GM18502 (cell line): ENCODE results near the gene ZFPM1.

Experiments used
- ATAC-seq: cut with Tn5 transposase; IDR thresholded peaks from one replicate; pipeline ENCODE4 v1.9.1; 2021; ENCODE audit warnings: mild to moderate bottlenecking; ENCODE audit not compliant: unreplicated experiment, poor library complexity

ZFPM1 gene

DNA sequence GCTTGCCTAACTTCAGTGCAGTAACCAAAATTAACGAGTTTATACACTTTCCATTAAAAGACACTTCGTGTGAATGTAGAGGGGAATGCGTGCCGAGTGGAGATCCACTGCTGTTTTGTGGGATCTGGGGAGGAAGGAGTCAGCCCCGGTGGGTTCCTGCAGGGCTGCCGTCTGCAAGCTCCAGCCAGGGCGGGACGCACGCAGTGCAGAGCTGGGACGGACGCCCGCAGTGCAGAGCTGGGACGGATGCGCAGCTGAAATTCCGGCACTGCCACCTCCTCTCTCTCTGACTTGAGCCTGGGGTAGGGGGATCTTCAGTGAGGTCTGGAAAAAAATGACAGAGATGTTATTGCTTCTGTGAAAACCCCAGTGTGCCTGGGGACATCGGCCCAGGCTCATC lies 100.7 kb downstream of the ZFPM1 start:
- no peak for ATAC-seq

DNA sequence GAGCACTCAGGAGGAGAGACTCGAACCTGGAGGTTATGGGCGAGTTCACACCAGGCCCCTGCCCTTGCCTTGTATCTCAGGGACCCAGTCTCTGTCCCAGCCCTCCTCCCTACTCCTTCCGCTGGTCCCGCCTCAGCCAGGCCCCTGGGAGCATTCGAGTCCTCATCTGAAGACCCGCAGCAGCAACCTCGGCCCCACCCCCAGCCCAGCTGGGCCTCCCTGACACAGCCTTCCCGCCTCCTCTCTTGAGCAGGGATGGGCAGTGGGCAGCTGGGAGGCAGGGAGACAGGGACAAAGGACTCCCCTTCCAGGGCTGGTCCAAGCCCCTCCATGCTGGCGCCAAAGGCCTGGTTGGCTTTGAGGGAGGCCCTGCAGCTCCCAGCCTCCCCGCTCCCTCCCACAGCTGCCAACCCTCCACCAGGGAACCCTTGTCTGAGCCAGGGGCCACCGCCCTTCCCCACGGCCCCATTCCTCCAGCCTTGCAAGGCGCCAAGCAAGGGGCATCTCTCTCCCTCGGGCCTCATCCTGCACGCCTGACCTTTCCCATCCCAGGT lies 101.7 kb downstream of the ZFPM1 start:
- no peak for ATAC-seq

DNA sequence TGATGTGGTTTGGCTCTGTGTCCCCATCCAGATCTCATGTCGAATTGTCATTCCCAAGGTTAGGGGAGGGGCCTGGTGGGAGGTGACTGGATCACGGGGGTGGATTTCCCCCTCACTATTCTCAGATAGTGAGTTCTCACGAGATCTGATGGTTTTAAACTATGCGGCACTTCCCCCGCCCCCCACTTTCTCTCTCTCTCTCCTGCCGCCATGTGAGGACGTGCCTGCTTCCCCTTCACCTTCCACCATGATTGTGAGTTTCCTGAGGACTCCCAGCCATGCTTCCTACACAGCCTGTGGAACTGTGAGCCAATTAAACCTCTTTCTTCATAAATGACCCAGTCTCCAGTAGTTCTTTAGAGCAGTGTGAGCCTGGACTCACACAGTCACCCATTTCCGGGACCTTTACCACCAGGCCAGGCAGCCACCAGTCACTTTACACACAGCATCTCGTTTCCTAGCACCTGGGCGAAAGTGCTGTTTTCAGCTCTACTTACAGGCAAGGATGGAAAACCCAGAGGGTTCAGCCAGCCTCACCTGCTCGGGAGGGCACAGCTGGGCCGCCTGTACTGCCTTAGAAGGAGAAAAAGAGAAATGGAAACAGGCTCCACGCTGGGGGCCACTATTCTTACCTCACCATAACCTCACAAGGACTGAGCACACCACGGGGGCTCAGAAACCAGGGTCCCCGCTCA lies 103.4 kb downstream of the ZFPM1 start:
- ATAC-seq = no peak

DNA sequence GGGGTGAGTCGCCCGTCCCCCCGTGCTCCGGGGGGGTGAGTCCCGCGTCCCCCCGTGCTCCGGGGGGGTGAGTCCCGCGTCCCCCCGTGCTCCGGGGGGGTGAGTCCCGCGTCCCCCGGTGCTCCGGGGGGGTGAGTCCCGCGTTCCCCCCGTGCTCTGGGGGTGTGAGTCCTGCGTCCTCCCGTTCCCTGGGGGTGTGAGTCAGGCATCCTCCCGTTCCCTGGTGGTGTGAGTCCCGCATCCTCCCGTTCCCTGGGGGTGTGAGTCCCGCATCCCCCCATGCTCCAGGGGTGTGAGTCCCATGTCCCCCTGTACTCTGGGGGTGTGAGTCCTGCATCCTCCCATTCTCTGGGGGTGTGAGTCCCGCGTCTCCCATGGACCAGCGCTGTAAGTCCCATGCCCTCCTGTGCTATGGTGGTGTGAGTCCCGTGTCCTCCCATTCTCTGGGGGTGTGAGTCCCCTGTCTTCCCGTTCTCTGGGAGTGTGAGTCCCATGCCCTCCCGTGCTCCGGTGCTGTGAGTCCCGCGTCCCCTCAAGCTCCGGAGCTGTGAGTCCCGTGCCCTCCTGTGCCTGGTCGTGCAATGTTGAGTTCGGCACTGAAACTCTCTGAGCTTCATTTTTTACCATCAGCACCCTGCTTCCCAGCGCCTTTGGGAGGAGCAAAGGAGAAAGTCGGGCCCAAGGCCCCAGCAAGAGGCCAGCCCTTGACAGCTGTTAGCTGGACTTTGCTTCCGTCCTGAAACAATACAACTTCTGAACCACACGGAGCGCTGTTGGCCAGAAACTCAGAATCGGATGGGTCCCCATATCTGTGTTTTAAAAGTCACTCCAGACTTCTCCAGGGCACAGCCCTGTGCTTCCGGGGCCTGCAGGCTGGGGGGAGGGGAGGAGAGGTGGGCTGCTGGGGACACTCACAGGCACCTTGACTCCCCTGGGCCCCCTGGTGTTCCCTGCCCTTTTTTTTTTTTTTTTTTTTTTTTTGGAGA lies 105.7 kb downstream of the ZFPM1 start:
- no peak for ATAC-seq

DNA sequence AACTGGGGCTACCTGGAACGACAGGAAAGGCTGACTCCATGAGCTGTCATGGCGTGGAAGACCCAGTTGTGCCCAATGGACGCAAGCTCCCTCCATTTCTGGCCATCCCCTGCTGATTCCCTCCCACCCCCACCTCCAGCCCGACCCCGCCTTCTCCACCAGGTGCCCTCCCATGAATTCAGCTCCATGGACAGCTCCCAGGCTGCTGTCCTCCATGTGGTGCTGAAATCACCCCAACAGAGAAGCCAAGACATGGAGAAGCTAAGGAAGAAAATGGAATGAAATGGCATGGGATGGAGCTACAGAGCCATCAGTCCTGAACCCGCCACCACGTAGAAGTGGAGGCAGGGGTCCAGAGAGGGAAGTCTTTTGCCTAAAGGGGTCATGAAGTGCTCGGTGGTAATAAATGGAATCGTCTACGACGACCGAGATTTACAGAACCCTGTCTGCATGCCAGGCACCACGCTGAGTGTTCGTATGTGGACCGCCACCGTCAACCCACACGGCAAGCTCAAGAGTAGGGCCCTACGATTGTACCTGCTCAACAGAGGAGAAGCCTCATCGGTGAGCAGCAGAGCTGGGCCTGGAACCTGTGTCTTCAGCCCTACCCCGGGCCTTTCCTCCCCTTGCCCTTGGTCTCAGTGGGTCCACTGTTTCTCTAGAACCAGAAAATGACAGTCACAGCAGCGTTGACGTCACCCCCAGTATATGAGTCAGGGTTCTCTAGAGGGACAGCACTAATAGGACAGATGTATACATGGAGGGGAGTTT lies 107.8 kb downstream of the ZFPM1 start:
- ATAC-seq = no peak

DNA sequence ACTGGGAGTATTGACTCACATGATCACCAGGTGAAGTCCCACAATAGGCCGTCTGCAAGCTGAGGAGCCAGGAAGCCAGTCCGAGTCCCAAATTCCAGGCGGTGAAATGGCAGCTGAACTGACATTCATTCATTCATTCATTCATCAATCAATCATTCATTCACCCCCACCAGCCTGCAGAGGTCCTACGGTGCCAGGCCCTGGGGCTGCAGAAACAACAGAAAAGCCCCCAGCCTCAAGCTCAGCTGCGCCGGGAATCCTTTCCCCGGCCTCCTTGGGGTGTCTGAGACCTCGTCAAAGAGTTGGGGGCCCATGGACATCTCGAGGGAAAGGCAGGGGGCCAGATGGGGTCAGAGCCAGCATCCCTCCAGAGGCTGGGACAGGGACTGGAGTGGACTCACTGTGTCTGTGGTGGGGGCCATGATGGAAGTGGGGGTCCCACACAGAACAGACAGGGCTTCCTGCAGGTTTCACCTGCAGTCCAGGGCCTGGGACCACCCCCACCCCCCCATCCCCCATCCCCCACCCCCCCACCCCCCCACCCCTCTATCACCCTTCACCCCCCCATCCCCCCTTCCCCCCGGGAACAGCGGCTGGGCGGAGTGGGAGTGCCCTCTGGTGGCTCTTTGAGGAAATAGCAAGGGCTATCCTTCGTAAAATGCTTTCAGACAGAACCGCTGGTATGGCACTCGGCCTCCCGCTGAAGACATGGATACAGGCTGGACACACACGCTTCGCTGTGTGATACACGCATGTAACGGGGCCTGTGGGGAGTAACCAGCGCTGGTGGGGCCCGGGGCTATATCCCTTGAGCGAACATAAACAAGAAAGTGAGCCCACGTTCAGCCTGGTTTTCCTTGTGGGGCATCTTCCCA lies 108.6 kb downstream of the ZFPM1 start:
- no peak for ATAC-seq

- ATAC-seq = no peak
Observed at GRCh38 chr16:88566158-88566557, 113.1 kb downstream of the ZFPM1 start.

DNA sequence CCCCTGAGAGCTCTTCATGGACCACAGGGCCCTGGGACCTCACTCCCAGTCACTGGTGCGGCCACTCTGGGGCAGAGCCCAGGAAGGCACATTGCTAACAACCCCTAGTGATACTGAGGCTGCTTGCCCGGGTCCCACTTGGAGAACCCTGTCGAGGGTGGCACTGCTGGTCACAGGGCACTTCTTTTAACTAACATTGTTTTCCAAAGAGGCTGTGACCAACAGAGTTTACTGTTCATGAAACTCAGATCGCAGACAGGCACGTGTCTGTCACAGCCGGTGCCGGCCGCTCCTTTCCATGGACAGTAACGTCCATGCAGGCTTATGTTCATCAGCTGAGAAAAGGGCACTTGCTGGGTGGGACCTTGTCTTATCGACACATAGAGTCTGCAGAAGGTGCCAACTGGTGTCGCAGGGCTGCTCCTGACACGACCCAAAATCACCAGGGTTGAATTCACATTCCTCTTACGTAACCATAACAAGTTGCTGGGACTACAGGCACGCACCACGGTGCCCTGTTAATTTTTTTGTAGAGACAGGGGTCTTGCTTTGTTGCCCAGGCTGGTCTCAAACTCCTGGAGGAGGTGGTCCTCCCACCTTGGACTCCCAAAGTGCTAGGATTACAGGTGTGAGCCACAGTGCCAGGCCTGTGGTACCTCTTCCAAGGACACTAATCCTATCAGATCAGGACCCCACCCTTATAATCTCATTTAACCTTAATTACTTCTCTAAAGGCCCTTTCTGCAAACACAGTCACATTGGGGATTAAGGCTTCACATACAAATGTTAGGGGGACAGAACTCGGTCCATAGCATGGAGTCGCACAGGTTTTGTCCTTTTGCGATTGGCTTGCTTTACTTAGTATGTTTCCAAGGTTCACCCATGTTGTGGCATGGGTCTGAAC lies 115.9 kb downstream of the ZFPM1 start:
- ATAC-seq = no peak

DNA sequence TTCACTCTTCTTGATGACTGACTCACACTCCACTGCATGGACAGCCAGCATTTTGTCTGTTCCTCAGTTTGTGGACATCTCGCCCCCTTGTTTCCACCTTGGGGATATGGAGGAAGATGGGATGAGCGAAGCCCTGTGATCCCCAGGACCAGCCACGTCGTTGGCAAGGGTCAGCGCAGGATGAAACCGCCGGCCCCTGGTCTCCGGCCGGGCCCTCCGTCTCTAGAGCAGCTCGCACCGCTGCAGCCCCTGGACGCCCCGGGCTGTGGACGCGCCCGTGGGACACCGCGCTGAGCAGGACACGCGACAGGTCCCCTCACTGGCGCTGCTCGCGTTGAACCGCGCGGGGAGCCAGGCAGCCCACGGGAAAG lies 116.5 kb downstream of the ZFPM1 start:
- peak; percentile 28 for ATAC-seq

DNA sequence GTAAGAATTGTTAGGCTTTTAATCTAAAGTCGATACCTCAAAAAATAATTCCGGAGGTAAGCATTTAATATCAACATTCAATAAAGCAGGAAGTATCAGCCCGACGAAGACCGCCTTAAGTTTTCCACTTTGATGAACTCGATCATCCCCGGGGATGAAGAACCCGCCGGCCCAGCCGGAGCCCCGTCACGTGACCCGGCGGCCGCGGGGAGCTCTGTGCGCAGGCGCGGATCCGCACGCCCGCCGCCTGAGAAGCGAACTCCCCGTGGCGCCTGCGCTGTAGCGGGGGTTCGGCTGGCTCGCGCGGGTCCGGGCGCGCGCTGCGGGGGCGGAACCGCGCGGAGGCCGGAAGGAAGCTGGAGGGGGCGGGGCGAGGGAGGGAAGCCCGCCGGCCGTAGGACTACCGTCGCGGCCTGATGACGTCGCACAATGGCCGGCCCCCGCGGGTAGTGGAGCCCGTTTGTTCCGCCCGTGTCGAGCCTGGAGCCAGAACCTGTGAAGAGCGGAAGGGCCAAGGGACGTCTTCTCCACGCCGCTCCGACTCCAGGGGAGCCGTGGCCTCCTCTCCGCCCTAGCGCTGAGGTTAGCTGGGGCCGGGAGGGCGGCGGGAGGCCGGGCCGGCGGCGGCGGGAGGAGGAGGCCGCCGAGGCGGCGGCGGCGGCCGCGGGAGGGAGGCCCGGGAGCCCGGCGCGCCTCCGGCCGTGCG lies 117.1 kb downstream of the ZFPM1 start, which contains the start of gene ZC3H18:
TSS of gene ZC3H18 (plus strand) at position 419 of the 706 bp plus-strand sequence. CDS start 6,721 bp downstream, outside the sequence.
- peak; percentile 69 for ATAC-seq

- ATAC-seq = no peak
Observed at GRCh38 chr16:88570691-88571092, 117.6 kb downstream of the ZFPM1 start.

DNA sequence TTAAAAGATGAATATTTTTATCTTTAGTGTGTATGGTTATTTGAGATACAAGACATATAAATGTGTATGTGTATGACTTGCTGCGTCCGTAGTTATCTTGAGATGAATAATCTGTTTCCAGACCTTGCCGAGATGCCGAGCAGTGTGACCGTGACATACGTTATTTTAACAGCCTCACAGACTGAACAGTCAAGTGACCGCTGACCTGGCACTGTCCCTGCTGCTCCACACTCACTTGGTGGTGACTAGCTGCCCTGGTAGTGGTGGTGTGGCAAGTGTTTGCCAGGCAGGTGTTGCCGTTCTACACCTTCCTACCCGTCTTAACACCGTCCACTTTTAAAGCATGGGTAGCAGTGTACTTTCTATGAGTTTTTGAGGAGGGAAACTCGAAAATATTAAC lies 122.2 kb downstream of the ZFPM1 start:
- ATAC-seq = no peak

DNA sequence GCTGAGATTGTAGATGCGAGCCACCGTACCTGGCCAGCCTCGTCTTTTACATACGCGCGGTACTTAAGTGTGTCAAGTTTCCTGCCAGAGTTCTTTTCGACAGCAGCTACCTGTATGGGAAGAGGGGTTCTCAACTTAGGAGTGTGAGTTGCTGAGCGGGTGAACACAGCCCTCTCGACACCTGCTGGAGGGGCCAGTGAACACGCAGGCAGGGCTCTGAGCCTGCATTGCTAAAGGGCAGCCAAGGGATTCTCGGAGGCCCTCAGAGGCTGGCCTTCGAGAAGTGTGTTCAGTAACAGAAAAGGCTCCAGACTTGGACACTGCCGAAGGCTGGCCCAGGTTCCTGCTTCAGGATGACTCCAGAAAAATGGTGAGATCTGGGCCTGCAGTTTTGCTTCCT lies 123.2 kb downstream of the ZFPM1 start:
- no peak for ATAC-seq

GRCh38 chr16:88577166-88577565 lies 124.1 kb downstream of the ZFPM1 start:
- ATAC-seq = no peak

- ATAC-seq = no peak
Observed at GRCh38 chr16:88578446-88579313, 125.6 kb downstream of the ZFPM1 start.

DNA sequence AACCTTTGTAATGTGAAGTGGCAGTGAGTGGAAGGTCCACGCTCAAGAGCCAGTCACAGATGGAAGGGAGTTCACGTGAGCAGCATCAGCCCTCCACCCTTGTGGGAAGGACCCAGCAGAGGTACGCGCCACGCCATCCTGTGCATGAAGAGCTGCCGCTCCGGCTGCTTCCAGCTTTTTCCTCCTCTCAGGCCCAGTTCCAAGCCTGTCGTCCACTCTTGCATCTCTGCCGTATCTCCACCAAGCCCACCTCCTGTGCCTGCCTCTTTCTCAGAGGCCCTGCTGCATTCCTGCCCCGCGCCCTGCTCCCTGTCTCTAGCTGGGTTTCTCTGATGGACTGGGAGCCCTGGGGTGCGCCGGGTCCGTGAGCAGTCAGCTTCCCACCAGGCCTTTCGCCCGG lies 127.3 kb downstream of the ZFPM1 start:
- no peak for ATAC-seq

DNA sequence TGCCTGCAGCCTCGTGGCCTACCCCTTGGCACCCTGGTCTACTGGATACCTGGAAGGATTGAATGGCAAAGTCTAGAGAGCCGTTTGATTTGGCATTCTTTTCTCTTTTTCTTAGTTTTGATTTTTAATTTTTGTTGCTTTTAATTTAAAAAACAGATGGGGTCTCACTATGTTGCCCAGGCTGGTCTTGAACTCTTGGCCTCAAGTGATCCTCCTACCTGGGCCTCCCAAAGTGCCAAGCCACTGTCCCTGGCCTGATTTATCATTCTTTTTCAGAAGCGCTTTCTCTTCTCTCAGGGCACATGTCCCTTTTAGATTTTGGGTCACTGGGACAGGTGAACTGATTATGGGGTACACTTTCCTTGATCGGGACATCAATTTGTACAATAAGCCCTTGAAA lies 128.0 kb downstream of the ZFPM1 start:
- ATAC-seq = no peak
